Loucy (cell line): Measurements from ENCODE around the gene KRTAP10-10.

ENCODE experiments used
- CTCF ChIP-seq: fragments of 200-600 bp; sonication (generic); conservative IDR thresholded peaks from 2 replicates; pipeline ENCODE4 v1.5.1; 2014; ENCODE audit warnings: mild to moderate bottlenecking, antibody characterized with exemption, low read length
- EZH2phosphoT487 ChIP-seq: fragments of 200-600 bp; IDR thresholded peaks from 2 replicates; pipeline ENCODE4 v1.6.1; 2018; ENCODE audit warnings: antibody characterized with exemption, mild to moderate bottlenecking, moderate library complexity, borderline replicate concordance

- TF ChIP-seq CTCF (no peak), EZH2phosphoT487 (no peak)
These were observed 42.7 kb upstream of the KRTAP10-10 start for GRCh38 chr21:44594406-44594916.
